ENCODE data around the gene LPIN2. TPM values are rescaled to one million over a fixed set of nuclear protein-coding genes. Genes with fewer than 3 reads are reported as not detected.

LPIN2 gene
- polyA plus RNA-seq, 1 experiment, result 27.3 TPM

DNA sequence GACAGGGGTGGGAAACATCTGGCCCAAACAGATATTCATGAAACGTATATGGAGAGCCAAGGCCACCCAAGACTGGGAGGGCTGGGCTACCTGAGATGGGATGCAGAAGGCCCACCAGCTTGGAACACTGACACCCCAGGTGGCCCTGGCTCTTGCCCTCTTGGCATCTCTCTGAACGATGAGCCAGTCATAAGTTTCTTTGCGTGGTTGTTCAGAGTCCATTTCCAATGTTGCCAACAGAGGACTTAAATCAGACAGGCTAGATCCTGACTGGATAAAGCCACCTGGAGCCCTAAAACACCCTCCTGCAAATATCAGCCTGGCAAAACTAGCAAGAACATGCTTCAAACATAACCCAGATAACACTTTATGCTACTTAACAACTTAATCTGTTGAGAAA lies 42.6 kb downstream of the LPIN2 start:
- TF ChIP-seq, protein P1, sequence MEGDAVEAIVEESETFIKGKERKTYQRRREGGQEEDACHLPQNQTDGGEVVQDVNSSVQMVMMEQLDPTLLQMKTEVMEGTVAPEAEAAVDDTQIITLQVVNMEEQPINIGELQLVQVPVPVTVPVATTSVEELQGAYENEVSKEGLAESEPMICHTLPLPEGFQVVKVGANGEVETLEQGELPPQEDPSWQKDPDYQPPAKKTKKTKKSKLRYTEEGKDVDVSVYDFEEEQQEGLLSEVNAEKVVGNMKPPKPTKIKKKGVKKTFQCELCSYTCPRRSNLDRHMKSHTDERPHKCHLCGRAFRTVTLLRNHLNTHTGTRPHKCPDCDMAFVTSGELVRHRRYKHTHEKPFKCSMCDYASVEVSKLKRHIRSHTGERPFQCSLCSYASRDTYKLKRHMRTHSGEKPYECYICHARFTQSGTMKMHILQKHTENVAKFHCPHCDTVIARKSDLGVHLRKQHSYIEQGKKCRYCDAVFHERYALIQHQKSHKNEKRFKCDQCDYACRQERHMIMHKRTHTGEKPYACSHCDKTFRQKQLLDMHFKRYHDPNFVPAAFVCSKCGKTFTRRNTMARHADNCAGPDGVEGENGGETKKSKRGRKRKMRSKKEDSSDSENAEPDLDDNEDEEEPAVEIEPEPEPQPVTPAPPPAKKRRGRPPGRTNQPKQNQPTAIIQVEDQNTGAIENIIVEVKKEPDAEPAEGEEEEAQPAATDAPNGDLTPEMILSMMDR (IDR thresholded peaks at IDR 0.05; ENCODE audit: insufficient read depth, low read depth, low read length), result no peak
- Histone ChIP-seq H3K36me3 (ENCODE audit: control insufficient read depth, insufficient read depth, low read length) (peaks cover 1% of the 10 kb centered on the region; the same call in 1 of the 2 replicates), H3K4me3 (ENCODE audit: low read depth, low read length) (no peak overlapping the region), H3K27me3 (ENCODE audit: control insufficient read depth, insufficient read depth, low read length) (no peaks in the 10 kb centered on the region)
- ChIA-PET POLR2A (no interaction called here), CTCF (interaction anchor here (0.8 to 1.0 kb wide), 2 partner anchors 9 to 67 kb away, joined by 4 to 6 read pairs; no protein-coding TSS in a partner anchor)
- no peak for DNase-seq (ENCODE audit: low read depth)

DNA sequence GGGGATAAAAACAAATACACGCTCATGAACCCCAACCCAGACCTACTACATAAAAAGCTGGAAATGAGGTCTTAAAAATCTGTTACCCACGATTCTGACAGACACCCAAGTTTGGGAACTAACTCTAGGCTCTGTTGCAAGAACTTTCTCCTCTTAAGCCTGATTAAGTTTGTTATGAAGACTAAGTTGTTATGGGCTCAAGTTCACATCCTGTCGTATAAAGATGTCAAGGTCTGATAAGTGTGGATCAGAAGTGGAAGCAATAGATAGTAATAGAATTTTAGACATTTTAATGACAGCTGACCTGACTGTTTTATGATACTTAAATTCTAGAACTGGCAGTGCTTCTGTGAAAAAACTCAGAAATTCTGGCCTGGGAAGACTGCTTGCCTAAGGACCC lies 43.2 kb downstream of the LPIN2 start:
- DNase-seq (ENCODE audit: low read depth), result no peak

DNA sequence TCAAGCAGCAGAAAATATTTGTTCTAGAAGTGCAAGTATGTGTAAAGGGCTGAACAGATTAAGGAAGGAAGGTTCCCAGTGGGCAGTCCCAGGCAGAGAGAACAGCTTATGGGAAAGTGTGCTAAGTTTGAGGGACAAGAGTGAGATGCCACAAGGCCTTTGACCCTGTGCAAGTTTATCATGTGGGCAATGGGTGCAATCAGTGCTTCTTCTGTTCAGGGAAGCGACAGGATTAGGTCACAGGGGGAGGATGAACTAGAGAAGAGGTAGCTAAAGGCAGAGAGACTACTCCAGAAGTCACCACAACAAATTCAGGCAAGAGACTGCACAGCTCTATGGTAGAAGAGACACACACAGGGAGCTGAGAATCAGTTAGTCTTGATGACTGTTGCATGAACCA lies 44.3 kb downstream of the LPIN2 start:
- CTCF ChIA-PET, result interaction anchor here (1.5 kb wide), 1 partner anchor 36 kb away, joined by 3 read pairs; no protein-coding TSS in a partner anchor
- TF ChIP-seq, protein P1 (IDR thresholded peaks at IDR 0.05; ENCODE audit: insufficient read depth, low read depth, low read length), result no peak
- H3K36me3 ChIP-seq (ENCODE audit: control insufficient read depth, insufficient read depth, low read length), result peaks cover 1% of the 10 kb centered on the region; the same call in 1 of the 2 replicates
- H3K27me3 ChIP-seq (ENCODE audit: control insufficient read depth, insufficient read depth, low read length), result no peaks in the 10 kb centered on the region
- POLR2A ChIA-PET, result no interaction called here
- H3K4me3 ChIP-seq (ENCODE audit: low read depth, low read length), result no peak overlapping the region
- DNase-seq (ENCODE audit: low read depth), result no peak

More for the DNA sequence above, 43.2 kb downstream of the LPIN2 start:
- TF ChIP-seq, protein P1 (IDR thresholded peaks at IDR 0.05; ENCODE audit: insufficient read depth, low read depth, low read length), result no peak
- H3K27me3 ChIP-seq (ENCODE audit: control insufficient read depth, insufficient read depth, low read length), result no peaks in the 10 kb centered on the region
- H3K4me3 ChIP-seq (ENCODE audit: low read depth, low read length), result no peak overlapping the region
- ChIA-PET CTCF (interaction anchor here (1.0 to 1.5 kb wide), 2 partner anchors 8 to 37 kb away, joined by 3 to 4 read pairs; no protein-coding TSS in a partner anchor), POLR2A (no interaction called here)
- peaks cover 1% of the 10 kb centered on the region; the same call in 1 of the 2 replicates for H3K36me3 ChIP-seq (ENCODE audit: control insufficient read depth, insufficient read depth, low read length)

DNA sequence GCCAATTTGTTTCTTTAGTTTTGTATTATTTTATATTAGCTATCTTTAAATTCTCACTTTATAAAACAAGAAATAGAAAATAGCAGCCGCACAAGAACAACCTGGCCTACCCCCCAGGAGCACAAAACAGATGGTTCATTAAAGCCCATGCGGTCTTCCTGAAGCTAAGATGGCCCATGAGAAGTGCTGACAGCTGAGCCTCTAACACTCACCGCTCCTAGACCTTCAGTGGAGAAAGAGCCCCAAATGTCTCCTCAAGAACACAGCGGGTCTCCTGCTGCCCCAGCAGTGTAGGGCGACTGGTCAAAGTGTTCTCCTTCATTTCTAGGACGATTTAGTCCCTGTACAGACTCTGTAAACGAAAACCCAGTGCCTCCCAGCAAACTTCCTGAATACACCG lies 45.1 kb downstream of the LPIN2 start:
- Histone ChIP-seq H3K4me3 (ENCODE audit: low read depth, low read length) (no peak overlapping the region), H3K27me3 (ENCODE audit: control insufficient read depth, insufficient read depth, low read length) (no peaks in the 10 kb centered on the region), H3K36me3 (ENCODE audit: control insufficient read depth, insufficient read depth, low read length) (peaks cover 1% of the 10 kb centered on the region; the same call in 1 of the 2 replicates)
- TF ChIP-seq, protein P1 (IDR thresholded peaks at IDR 0.05; ENCODE audit: insufficient read depth, low read depth, low read length), result no peak
- DNase-seq (ENCODE audit: low read depth), result no peak
- ChIA-PET CTCF (interaction anchor here (0.7 to 1.5 kb wide), 2 partner anchors 9 to 35 kb away, joined by 3 read pairs; no protein-coding TSS in a partner anchor), POLR2A (no interaction called here)

DNA sequence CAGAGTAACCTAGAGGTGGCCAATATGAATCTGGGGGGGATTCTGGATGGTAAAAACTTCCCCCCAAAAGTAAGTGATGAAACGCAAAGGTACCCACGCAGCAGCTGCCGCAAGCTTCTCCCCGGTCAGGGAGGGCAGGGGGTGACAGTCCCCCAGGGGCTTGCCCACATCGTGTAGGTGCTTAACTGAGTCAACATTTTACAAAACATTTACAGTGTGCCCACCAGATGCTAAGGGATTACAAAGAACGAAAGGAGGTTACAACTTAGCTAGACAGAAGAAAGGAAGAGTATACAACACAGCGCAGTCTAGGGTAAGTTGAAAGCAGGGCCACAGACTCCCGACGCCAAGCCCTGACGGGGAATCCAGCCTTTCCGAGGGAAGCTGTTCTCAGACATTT lies 45.6 kb downstream of the LPIN2 start:
- Histone ChIP-seq H3K4me3 (ENCODE audit: low read depth, low read length) (no peak overlapping the region), H3K27me3 (ENCODE audit: control insufficient read depth, insufficient read depth, low read length) (no peaks in the 10 kb centered on the region), H3K36me3 (ENCODE audit: control insufficient read depth, insufficient read depth, low read length) (peaks cover 1% of the 10 kb centered on the region; the same call in 1 of the 2 replicates)
- TF ChIP-seq, protein P1 (IDR thresholded peaks at IDR 0.05; ENCODE audit: insufficient read depth, low read depth, low read length), result no peak
- DNase-seq (ENCODE audit: low read depth), result no peak
- POLR2A ChIA-PET, result no interaction called here
- CTCF ChIA-PET, result interaction anchor here (0.6 to 0.7 kb wide), 2 partner anchors 10 to 22 kb away, joined by 3 read pairs; no protein-coding TSS in a partner anchor
